ENCODE measurements around the gene AIFM3.

GRCh38 chr22:20987375-20987774, 20.3 kb downstream of the AIFM3 start:
- no peak for TF ChIP-seq POLR2A (IDR thresholded peaks at IDR 0.05; ENCODE audit: low read depth, low read length)
- TF ChIP-seq CTCF (conservative IDR thresholded peaks at IDR 0.05; ENCODE audit: low read depth, low read length): no peak
- TF ChIP-seq RFX5 (IDR thresholded peaks at IDR 0.05; ENCODE audit: low read depth, low read length): no peak
- TF ChIP-seq CEBPB (IDR thresholded peaks at IDR 0.05; ENCODE audit: low read depth, low read length): no peak

Measured in IMR-90 (cell line).